GM21528 (cell line): ENCODE data around the gene SETD7.

ENCODE experiments used
- ATAC-seq: cut with Tn5 transposase; IDR thresholded peaks from one replicate; pipeline ENCODE4 v1.9.1; 2021; ENCODE audit warnings: mild to moderate bottlenecking, moderate library complexity; ENCODE audit not compliant: unreplicated experiment, low FRiP score

Gene SETD7

DNA sequence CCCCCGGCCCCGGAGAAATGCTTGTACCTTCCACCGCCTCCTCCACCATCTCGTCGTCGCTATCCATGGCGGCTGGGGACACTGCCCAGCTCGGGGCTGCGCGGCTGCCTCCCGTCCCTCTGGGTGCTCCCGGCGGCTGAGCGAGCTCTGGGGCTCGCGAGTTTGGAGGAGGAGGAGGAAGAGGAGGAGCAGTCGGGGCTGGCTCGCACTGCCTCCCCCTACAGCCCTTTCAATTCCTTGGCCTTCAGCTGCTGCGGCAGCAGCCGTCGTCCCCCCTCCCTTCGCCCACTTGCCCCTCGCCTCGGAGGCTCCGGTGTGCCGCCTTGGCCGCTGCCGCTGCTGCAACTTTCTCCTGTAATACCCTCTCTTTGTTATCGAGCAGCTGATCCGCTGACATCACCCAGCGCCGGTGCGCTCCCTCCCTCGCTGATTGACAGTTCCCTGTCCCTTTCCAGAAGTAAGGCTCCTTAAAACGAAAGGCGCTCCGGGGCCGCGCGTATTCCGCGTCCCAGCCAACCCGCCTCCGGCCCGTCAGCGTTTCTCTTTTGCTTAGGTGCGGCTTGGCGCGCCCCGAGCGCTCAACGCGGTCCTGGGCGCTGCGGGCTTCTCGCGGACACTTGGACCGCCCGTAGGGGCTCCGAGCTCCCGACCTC is at the start of gene SETD7:
SETD7 (minus strand) TSS at position 149 of the 653 bp plus-strand sequence; CDS start at position 67, 82 bp downstream.
- ATAC-seq, result peak; percentile 44

DNA sequence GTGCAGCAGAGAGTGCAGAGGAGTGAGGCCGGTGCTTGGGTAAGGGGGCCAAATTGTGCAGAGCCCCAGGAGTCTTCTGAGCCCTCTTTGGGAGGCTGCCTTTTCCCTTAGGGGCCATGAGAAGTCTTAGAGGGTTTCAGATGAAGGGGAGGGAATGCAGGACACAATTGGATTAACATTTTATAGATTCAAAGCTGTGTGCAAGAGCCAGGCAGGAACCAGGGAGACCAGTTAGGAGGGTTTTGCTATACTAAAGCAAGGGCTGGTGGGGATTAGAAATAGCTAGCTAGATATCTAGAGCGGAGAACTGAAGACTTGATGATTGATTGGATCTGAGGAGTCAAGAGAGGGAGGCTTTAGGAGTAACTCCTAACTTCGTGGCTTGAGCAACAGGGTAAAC is 49.5 kb upstream of the SETD7 start:
- no peak for ATAC-seq

DNA sequence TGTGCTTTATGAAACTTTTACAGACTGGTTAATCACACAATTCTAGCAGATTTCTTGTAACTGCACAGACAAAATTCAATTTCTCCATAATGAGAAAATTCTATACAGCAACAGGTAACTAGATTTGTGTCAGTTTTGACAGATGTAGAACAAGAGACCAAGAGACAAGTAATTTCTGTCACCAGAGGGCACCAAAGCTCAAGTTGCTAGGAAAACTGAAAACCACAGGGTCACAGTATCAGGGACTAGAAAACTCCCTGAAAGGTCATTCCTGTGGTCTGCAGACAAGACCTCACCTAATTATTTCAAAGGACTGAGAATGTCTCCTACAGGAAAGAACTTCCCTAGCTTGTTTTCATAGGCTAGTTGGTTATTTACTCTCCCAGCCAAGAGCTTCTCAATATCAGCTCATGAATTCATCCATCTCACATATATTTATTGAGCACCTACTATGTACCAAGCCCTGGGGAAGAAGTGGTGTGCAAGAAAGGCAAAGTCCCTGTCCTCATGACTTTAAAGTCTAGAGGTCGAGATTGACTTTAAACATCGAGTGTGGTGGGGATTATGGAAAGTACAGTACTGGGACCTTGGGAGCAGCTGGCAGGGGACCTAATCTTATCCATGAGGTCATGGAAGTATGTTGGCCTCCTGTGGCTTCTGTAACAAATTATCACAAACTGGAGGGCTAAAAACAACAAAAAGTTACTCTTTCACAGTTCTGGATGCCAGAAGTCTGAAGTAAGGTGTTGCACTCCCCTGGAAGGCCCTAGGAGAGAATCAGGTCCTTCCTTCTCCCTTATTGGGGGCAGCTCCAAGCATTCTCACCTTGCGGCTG is 47.8 kb upstream of the SETD7 start:
- ATAC-seq, result no peak

DNA sequence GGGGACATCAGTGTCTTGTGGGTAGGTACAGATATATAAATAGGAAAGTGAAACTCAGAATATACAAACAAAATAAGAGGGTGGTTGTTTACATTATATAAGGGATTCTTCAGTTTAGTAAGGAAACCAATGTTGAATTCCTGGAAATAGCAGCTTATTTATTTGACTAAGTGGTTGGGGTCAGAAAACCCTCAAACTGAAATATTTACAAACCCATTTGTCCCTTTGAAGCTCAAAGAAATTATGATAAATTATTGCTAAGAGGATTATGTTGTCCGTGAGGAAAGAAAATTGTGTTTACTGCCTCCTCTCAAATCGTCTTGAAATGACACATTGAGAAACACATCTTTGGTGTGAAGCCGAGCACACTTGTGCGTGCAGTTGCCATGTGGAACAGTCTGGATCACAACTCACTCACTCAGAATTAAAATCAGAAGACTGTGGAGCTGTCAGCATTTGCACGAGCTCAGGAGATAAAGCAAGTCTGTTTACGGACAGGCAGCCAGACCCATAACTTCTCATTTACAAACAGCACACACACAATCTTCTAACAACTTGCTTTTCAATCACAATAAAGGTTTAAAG is 46.8 kb upstream of the SETD7 start:
- no peak for ATAC-seq

DNA sequence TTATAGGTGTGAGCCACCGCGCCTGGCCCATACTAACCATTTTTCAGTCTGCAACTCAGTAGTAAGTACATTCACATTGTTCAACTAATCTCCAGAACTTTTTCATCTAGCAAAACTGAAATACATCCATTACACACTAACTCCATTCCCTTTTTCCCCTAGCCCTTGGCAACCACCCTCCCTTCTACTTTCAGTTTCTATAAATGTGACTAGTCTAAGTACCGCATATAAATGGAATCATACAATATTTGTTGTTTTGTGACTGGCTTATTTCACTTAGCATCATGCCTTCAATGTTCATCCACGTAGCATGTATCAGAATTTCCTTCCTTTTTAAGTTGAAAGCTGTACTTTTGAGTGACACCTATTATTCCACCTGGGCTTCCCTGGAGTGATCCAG is 44.6 kb upstream of the SETD7 start:
- no peak for ATAC-seq

DNA sequence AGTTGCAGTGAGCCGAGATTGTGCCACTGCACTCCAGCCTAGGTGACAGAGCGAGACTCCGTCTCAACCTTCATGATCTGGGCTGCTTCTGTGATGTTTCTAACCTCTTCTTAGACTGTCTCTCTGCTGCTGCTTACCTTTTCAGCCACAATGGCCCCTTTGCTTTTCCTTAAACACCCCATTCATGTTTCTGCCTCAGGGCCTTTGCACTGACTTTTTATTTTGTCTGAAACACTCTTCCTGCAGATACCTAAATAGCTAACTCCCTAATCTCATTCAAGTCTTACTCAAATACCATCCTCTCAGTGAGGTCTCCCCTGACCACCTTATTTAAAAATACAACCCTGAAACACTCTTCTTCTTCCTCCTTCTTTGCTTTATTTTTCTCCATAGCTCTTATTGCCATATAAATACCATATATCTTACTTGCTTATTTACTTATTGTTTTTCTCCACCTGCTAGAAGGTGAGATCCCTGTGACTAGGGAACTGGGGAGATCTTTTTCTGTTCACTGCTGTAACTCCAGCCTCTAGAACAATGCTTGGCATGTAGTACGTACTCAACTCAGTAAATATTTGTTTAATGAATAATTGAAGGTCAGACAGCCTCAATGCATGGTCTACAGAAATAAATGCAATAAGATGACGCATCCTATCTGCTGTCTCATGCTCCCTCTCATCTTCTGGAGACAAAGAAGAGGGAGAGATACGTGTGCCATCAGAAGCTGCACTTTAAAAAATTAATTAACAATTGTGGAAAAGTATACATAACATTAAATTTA is 43.8 kb upstream of the SETD7 start:
- ATAC-seq, result no peak

DNA sequence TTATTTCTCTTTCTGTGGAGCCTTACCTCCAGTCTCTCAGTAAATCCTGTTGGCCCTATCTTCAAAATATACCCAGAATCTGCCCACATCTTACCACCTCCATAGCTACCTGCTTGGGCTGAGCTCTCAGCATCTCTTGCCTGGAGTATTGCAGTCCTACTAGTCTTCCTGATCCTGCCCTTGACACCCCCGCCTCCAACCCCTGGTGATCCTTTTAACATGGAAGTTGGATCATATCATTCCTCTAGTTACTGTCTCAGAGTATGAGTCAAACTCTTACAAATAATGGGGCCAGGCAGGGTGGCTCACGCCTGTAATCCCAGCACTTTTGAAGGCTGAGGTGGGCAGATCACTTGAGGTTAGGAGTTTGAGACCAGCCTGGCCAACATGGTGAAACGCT is 43.1 kb upstream of the SETD7 start:
- no peak for ATAC-seq

DNA sequence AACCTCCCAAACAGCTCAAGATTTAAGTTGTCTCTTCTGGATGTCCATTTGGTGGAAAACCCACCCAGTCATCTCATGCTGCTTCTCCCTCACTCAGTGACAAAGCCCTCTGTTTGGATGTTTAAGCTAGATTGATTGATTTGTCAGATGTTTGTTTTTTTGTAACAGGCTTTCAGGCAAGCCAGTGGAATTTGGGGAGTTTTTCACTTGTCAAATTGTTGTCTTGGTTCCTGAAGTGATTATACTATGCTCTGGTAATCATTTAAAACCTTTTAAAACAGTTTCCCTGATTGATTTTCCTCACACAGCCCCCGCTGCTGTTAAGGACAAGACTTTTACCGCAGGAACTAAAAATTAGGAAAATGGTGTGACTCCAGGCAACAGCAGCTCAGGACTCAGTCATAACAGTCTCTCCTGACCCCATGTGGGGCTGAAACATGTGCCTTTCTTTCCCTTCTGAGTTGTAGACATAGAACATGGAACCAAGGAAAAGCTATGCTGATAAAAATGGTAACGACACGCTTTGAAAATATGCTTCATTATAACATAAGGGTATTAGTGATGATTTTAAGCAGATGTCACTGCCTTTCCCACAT is 40.8 kb upstream of the SETD7 start:
- ATAC-seq, result no peak

DNA sequence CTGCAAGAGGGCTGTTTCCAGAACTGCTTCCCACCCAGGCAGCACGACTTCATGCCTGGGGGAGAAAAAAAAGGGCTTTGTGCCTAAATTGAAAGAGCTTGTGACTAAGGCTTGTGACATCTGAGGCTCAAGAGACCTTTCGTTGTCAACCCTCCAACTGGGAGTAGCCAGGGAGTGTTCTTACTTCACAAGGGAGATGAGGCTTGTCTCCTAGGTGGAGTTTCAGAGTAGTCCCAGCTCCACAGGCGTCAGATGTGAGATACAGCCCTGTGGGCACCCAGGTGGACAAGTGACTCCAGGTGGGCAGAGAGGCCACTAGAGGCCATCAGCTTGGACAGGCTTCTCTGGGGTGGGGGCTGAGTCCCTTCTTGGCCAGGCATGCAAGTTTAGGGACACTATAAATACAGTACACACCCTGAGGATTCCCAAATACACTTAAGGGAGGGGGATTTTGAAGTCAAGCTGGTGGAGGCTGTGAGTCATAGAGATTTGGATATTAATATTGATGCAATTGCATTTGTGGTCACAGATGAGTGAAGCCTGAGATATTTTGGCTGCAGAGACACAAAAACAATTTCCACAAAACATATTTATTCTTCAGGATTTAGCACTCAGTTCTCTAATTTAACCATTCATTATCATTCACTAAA is 40.1 kb upstream of the SETD7 start:
- no peak for ATAC-seq

DNA sequence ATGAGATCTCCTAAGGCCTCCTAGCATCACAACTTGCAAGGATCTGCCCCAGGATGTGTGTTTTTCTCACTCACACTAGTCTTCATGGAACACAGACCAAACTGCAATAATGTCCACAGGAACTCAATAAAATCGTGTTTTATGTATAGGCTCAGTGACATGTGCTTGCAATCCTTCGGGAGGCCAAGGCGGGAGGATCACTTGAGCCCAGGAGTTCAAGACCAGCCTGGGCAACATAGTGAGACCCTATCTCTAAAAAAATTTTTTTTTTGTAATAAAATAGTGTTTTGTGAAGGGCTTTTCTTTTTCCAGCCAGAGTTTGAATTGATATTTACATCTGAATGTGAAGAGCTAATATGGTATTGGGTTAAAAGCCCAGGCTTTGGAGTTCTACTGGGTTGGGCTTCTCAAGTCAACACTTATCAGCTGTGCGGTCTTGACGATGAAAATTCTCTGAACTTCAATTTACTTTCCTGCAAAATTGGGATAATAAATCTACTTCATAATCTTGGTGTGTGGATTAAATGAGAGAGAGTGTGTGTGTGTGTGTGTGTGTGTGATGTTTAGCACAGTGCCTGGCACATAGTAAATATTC is 38.7 kb upstream of the SETD7 start:
- no peak for ATAC-seq

DNA sequence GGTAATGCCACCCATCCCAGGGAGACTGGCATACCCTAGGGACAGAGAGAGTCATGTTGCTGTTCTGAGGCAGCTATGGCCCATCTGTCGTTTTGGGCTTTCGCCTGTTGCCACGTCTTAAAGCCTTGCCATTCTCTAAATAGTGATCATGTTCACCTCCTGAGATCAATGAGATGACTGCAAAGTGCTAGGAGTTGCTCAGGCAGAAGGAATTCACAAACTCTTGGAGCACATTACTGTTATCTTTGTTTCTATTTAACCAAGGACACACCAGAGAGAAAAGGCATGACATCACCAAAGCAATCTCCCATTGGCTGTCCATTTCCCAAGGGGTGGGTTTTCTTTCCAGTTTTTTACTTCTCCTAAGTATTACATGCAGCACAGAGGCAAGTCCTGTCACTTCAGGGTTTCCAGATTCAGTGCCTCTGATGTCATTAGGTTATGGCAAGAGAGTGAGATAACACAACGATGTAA is 37.1 kb upstream of the SETD7 start:
- no peak for ATAC-seq

DNA sequence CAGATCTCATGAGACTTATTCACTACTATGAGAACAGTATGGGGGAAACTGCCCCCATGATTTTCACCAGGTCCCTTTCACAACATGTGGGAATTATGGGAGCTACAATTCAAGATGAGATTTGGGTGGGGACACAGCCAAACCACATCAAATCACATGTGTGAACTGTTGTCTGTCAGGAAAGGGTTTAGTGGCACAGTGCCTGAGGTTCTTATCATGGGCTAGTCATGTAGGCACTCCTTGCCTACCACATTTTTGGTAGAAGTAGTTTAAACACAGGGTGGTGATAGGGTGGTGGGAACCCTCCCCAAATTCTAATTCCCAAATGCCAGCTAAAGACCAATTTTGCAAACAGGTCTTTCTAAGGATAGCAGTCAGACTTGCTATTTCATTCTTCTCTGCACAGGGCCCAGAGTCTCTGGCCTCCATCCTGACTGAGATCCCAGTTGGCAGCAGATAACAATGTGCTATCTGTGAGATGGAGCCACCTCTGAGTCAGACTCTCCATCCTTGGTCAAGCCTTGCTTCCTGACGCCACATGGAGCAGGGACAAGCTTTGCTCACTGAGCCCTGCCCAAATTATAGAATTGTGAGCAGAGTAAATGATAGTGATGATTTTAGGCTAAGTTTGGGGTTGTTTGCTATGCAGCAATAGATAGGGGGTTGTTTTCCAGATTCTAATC is 33.5 kb upstream of the SETD7 start:
- no peak for ATAC-seq

DNA sequence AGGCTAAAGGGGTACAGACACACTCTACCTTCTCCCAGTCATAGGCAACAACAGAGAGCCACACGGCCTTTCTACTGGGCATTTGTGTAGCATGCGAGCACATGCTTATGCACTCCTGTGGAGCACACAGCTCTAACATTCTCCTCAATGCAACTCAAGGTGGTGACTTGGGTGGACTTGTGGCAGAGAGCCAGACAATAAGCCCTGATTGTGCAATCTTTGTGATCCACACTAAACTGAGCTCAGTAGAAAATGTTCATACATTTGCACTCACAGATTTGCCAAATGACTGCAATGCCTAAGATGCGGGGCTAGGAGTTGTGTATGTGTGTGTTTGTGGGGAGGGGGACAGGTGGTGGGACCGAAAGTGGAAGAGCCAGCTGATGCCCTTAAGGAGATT is 31.4 kb upstream of the SETD7 start:
- ATAC-seq, result no peak

DNA sequence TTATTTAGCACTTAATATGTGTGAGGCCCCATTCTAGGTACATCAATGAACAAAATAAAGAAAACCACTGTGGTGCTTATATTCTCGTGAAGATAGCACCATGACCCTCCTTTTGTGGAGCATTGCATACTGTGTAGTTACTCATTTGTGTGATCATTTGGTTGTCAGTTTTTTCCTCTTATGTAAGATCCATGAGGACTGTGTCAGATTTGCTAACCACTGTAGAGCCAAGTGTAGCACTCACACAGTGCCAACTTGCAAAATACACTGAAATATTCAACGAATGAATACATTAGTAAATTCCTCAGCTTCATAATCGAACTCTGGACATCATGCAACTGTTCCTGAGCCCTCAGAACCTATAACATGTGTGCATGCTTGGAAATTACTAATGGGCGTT is 29.5 kb upstream of the SETD7 start:
- no peak for ATAC-seq

DNA sequence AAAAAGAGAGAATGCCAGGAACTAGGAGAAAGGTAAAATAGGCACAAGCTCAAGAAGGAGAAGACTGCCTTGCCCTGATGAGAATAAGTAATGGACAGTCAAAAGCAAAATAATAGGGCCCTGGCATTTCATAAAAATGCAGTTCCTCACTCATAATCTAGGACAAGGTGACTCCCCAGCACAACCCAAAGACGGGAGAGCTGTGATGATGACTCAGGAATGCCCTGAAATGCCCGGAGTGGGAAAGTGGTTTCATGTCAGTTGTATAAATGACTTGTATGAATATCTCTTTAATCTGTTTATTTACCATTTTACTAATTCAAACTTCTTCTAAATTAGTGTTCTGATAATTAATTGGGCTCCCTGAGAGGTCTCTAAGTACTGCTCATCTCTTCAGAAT is 28.8 kb upstream of the SETD7 start:
- ATAC-seq, result no peak

DNA sequence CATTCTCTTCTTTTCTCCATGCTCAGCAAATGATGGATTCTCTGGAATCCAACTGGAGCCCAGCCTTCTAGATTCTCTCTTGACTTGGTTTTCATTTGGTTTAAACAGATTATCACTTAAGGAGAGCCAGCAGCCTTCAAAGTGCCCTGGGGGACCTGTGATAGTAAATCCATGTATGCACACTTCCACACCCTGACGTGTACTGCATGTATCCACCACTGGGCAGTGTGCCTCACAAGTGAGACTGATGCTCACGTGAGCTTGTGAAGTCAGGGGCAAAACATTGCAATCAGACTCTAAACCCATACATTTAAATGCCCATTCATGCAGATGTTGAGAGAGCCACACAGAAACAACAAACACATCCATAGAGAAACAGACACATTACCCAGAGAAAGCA is 28.0 kb upstream of the SETD7 start:
- ATAC-seq, result no peak

DNA sequence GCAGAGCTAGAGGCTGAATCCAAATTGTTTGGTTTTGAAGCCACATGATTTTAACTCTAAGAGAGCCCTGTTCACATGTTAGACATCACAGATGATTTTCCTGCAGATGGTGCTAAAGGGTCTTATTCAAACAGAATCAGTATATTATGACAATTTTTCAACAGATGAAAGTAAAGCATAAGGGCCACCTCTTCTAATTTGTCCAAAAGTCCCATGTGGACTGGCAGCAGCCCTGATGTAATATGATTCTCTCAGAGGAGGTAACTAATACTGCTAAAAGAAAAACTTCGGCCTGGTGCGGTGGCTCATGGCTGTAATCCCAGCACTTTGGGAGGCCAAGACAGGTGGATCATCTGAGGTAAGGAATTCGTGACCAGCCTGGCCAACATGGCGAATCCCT is 26.0 kb upstream of the SETD7 start:
- no peak for ATAC-seq

DNA sequence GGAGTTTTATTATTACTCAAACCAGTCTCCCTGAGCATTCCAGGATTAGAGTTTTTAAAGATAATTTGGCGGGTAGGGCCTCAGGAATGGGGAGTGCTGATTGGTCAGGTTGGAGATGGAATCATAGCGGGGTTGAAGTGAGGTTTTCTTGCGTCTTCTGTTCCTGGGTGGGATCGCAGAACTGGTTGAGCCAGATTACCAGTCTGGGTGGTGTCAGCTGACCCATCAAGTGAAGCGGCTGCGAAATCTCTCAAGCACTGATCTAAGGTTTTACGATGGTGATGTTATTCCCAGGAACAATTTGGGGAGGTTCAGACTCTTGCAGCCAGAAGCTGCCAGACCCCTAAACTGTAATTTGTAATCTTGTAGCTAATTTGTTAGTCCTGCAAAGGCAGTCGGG is 25.1 kb upstream of the SETD7 start:
- ATAC-seq, result no peak

DNA sequence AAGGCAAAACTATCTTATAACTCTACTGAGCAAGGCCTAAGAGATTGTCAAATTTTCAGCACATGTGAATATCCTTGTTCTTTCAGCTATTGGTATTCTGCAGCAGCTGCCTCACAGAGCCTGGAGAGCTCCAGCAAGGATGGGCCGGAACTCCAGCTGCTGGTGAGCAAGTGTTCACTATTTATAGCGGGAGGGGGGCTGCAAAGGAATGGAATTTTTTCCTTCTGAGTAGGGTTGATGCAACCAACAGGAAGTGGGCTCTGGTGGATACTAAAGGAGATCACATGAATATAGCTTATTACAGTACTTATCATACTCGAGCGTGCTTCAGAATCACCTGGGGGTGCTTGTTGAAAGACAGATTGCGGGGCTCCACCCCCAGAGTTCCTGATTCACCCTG is 20.2 kb upstream of the SETD7 start:
- ATAC-seq, result no peak
